GM23338 (cell line): Measurements from ENCODE around the gene HSD17B2. TPM values are rescaled to one million over a fixed set of nuclear protein-coding genes. Genes with fewer than 3 reads are reported as not detected.

Source experiments
- ATAC-seq: fragments of 200-7000 bp; cut with Tn5 transposase; 3 replicates; pipeline ENCODE4 v1.9.1; 2020
- DNase-seq: peaks from one replicate; pipeline ENCODE4 v3.0.0-alpha.2; 2015; ENCODE audit warnings: low spot score
- H2AFZ ChIP-seq: fragments of 200-600 bp; sonication (generic); 2 replicates; pipeline ENCODE4 v1.8.0; 2016; ENCODE audit warnings: antibody characterized with exemption, mild to moderate bottlenecking, moderate library complexity
- H3F3A ChIP-seq: fragments of 200-600 bp; sonication (generic); replicated peaks from 2 replicates; pipeline ENCODE4 v1.8.0; 2017; ENCODE audit warnings: antibody characterized with exemption, mixed run types, low read depth
- H3K27ac ChIP-seq: fragments of 200-600 bp; sonication (generic); 2 replicates; pipeline ENCODE4 v1.6.1; 2016; ENCODE audit warnings: low read depth
- H3K27me3 ChIP-seq: fragments of 200-600 bp; sonication (generic); 2 replicates; pipeline ENCODE4 v1.8.0; 2016; ENCODE audit warnings: mild to moderate bottlenecking, mixed run types, moderate library complexity; ENCODE audit not compliant: insufficient read depth
- H3K36me3 ChIP-seq: fragments of 200-600 bp; sonication (generic); 2 replicates; pipeline ENCODE4 v1.8.0; 2016; ENCODE audit warnings: mild to moderate bottlenecking; ENCODE audit not compliant: insufficient read depth
- H3K4me1 ChIP-seq: fragments of 200-600 bp; sonication (generic); 2 replicates; pipeline ENCODE4 v1.8.0; 2016; ENCODE audit warnings: mild to moderate bottlenecking, moderate library complexity; ENCODE audit not compliant: insufficient read depth
- H3K4me2 ChIP-seq: fragments of 200-600 bp; sonication (generic); 2 replicates; pipeline ENCODE4 v1.7.1; 2017; ENCODE audit warnings: mixed run types
- H3K4me3 ChIP-seq: fragments of 200-600 bp; sonication (generic); 2 replicates; pipeline ENCODE4 v1.6.1; 2016; ENCODE audit warnings: mixed run types
- H3K79me2 ChIP-seq: fragments of 200-600 bp; sonication (generic); replicated peaks from 2 replicates; pipeline ENCODE4 v1.8.0; 2017; ENCODE audit warnings: mild to moderate bottlenecking; ENCODE audit not compliant: insufficient read depth
- H3K9me2 ChIP-seq: fragments of 200-600 bp; sonication (generic); 2 replicates; pipeline ENCODE4 v1.8.0; 2017; ENCODE audit not compliant: insufficient read depth
- H4K20me1 ChIP-seq: fragments of 200-600 bp; sonication (generic); replicated peaks from 2 replicates; pipeline ENCODE4 v1.8.0; 2017; ENCODE audit warnings: mild to moderate bottlenecking; ENCODE audit not compliant: insufficient read depth
- H3K27ac Mint-ChIP-seq: 2 replicates; pipeline ENCODE4 v1.8.0; 2020; ENCODE audit warnings: inconsistent platforms, mild to moderate bottlenecking, moderate library complexity, mixed read lengths
- H3K27me3 Mint-ChIP-seq: 3 replicates; pipeline ENCODE4 v1.8.0; 2022; ENCODE audit warnings: low read depth, mild to moderate bottlenecking, moderate library complexity, mixed read lengths, inconsistent platforms; ENCODE audit not compliant: insufficient read depth, poor library complexity
- H3K36me3 Mint-ChIP-seq: 3 replicates; pipeline ENCODE4 v1.8.0; 2021; ENCODE audit warnings: low read depth, mild to moderate bottlenecking, inconsistent platforms, moderate library complexity, mixed read lengths
- H3K4me1 Mint-ChIP-seq: 3 replicates; pipeline ENCODE4 v1.8.0; 2020; ENCODE audit warnings: mild to moderate bottlenecking, inconsistent platforms, mixed read lengths
- H3K4me3 Mint-ChIP-seq: 3 replicates; pipeline ENCODE4 v1.8.0; 2021; ENCODE audit warnings: moderate library complexity, mild to moderate bottlenecking, inconsistent platforms, mixed read lengths
- H3K9me3 Mint-ChIP-seq: 3 replicates; pipeline ENCODE4 v1.8.0; 2020; ENCODE audit warnings: moderate library complexity, mild to moderate bottlenecking, inconsistent platforms, mixed read lengths
- CREB1 ChIP-seq: fragments of 250-450 bp; sonication (Bioruptor Pico); IDR thresholded peaks from 2 replicates; pipeline ENCODE4 v1.5.0; 2020; ENCODE audit warnings: low read depth, mild to moderate bottlenecking, moderate library complexity
- CTCF ChIP-seq, 2 experiments: fragments of 200-600 bp in 1 of 2; sonication (generic) in 1 of 2; conservative IDR thresholded peaks; 2 replicates each; pipeline versions ENCODE4 v1.5.1 to v1.6.1; 2016 to 2017; ENCODE audit warnings: antibody characterized with exemption in 2 of 2, low read depth in 2 of 2, mild to moderate bottlenecking in 2 of 2, moderate library complexity in 1 of 2
- ETS1 ChIP-seq: IDR thresholded peaks from 2 replicates; pipeline ENCODE4 v1.6.1; 2016; ENCODE audit warnings: antibody characterized with exemption
- EZH2 ChIP-seq: fragments of 200-600 bp; sonication (generic); IDR thresholded peaks from one replicate; pipeline ENCODE4 v1.8.0; 2017; ENCODE audit warnings: antibody characterized with exemption, mild to moderate bottlenecking, low read depth; ENCODE audit not compliant: unreplicated experiment
- EZH2phosphoT487 ChIP-seq: fragments of 200-600 bp; sonication (generic); IDR thresholded peaks from one replicate; pipeline ENCODE4 v1.8.1; 2018; ENCODE audit warnings: antibody characterized with exemption; ENCODE audit not compliant: unreplicated experiment
- JUNB ChIP-seq: IDR thresholded peaks from one replicate; pipeline ENCODE4 v1.6.1; 2016; ENCODE audit warnings: antibody characterized with exemption; ENCODE audit not compliant: unreplicated experiment
- NANOG ChIP-seq: IDR thresholded peaks from 2 replicates; pipeline ENCODE4 v1.6.1; 2016; ENCODE audit warnings: antibody characterized with exemption, borderline replicate concordance
- POLR2AphosphoS5 ChIP-seq: IDR thresholded peaks from 2 replicates; pipeline ENCODE4 v1.6.1; 2016; ENCODE audit warnings: antibody characterized with exemption, low read depth
- REST ChIP-seq: IDR thresholded peaks from one replicate; pipeline ENCODE4 v1.6.1; 2018; ENCODE audit warnings: antibody characterized with exemption; ENCODE audit not compliant: unreplicated experiment
- STAT1 ChIP-seq: IDR thresholded peaks from one replicate; pipeline ENCODE4 v1.6.1; 2016; ENCODE audit warnings: antibody characterized with exemption; ENCODE audit not compliant: unreplicated experiment
- ZNF114 ChIP-seq: fragments of 250-450 bp; sonication (Bioruptor Pico); IDR thresholded peaks from 2 replicates; pipeline ENCODE4 v1.5.0; 2020; ENCODE audit warnings: mild to moderate bottlenecking, moderate library complexity
- ZNF331 ChIP-seq: fragments of 250-450 bp; sonication (Bioruptor Pico); IDR thresholded peaks from 2 replicates; pipeline ENCODE4 v1.5.0; 2020; ENCODE audit warnings: low read depth, mild to moderate bottlenecking, moderate library complexity
- ZNF462 ChIP-seq: fragments of 250-450 bp; sonication (Bioruptor Pico); IDR thresholded peaks from 2 replicates; pipeline ENCODE4 v1.5.0; 2020; ENCODE audit warnings: mild to moderate bottlenecking, moderate library complexity
- polyA plus RNA-seq: library from polyadenylated mRNA; unstranded; fragments of >200 nt; fragmentation: Nextera tagmentation; extraction: Ambion mirVana; gene quantifications from 2 replicates; pipeline ENCODE4 v1.2.1, GENCODE V29; 2016
- total RNA-seq: library from RNA; depleted of rRNA; stranded (reverse); fragments of >200 nt; shearing (Covaris generic); gene quantifications from 2 replicates; pipeline ENCODE4 v1.2.3, GENCODE V29; 2014

The HSD17B2 gene
- total and polyA plus RNA-seq, 2 experiments from 2014 or later, result 0.29 TPM; not detected in 1

GRCh38 chr16:82082097-82082496, 47.0 kb downstream of the HSD17B2 start:
- no peaks in the 10 kb centered on the region for H3K79me2 ChIP-seq
- Mint-ChIP-seq H3K36me3 (peaks cover under 1% of the 10 kb centered on the region; the same call in 2 of the 3 replicates), H3K27ac (no peak overlapping the region), H3K9me3 (peaks cover 35% of the 10 kb centered on the region), H3K27me3 (no peaks in the 10 kb centered on the region), H3K4me3 (no peak overlapping the region), H3K4me1 (no peaks in the 10 kb centered on the region)
- H3K4me1 ChIP-seq, result no peaks in the 10 kb centered on the region
- H3K4me2 ChIP-seq, result no peak overlapping the region
- no peak overlapping the region for H2AFZ ChIP-seq
- H3K27me3 ChIP-seq, result no peaks in the 10 kb centered on the region
- no peaks in the 10 kb centered on the region for H3F3A ChIP-seq
- no peak overlapping the region for H3K27ac ChIP-seq
- DNase-seq, result no peak
- TF ChIP-seq CTCF (conservative IDR thresholded peaks at IDR 0.05; ENCODE audit: low read depth in 2 of 2), result no peak
- no peak for TF ChIP-seq REST
- TF ChIP-seq CREB1, result no peak
- no peak for TF ChIP-seq ZNF462 (CRISPR knock-in tag)
- TF ChIP-seq NANOG, result no peak
- TF ChIP-seq JUNB, result no peak
- TF ChIP-seq POLR2AphosphoS5, result no peak
- TF ChIP-seq ZNF114 (CRISPR knock-in tag), result no peak
- no peak for TF ChIP-seq EZH2
- TF ChIP-seq STAT1, result no peak
- TF ChIP-seq ETS1, result no peak
- no peak for TF ChIP-seq ZNF331
- no peak for TF ChIP-seq EZH2phosphoT487
- no peaks in the 10 kb centered on the region for H4K20me1 ChIP-seq
- ATAC-seq, result no peak
- H3K36me3 ChIP-seq, result no peaks in the 10 kb centered on the region; the same call in 1 of the 2 replicates
- H3K4me3 ChIP-seq, result no peak overlapping the region
- H3K9me2 ChIP-seq, result peaks cover 8% of the 10 kb centered on the region; the same call in 1 of the 2 replicates
